Pancreas (tissue), 10 donors: ENCODE measurements around the gene FOXO6. TPM values are rescaled to one million over a fixed set of nuclear protein-coding genes. Genes with fewer than 3 reads are reported as not detected.

Source experiments
- ATAC-seq, 4 donors: fragments of 200-7000 bp; cut with Tn5 transposase; one replicate each; pipeline versions ENCODE4 v1.8.0 to v1.9.1; 2020; ENCODE audit warnings: mild to moderate bottlenecking in 4 of 4, moderate library complexity in 4 of 4
- DNase-seq, 6 donors: peaks; one replicate each; pipeline ENCODE4 v3.0.0-alpha.2; 2020
- FAIRE-seq: peaks from 2 replicates; lab custom pipeline; 2012; peaks lifted over from hg19 to GRCh38; lab: Jason Lieb, UNC
- H3K27ac ChIP-seq, 4 donors: fragments of 200-600 bp; sonication (generic); 1 replicate in 3 of 4; 2 replicates in 1 of 4; pipeline versions ENCODE4 v1.5.0 to v1.8.0; 2020
- H3K27me3 ChIP-seq, 4 donors: fragments of 200-600 bp; one replicate each; pipeline ENCODE4 v1.8.0; 2021
- H3K36me3 ChIP-seq, 3 donors: fragments of 200-600 bp; sonication (generic) in 1 of 3; one replicate each; pipeline versions ENCODE4 v1.5.0 to v1.8.0; 2020 to 2021
- H3K4me1 ChIP-seq, 3 donors: fragments of 200-600 bp; one replicate each; pipeline ENCODE4 v1.8.0; 2021
- H3K4me3 ChIP-seq, 4 donors: fragments of 200-600 bp; sonication (generic) in 2 of 4; one replicate each; pipeline versions ENCODE4 v1.5.0 to v1.8.0; 2020 to 2021
- H3K9me3 ChIP-seq, 4 donors: fragments of 200-600 bp; one replicate each; pipeline ENCODE4 v1.8.0; 2021
- WGBS, 2 donors: extraction: QIAGEN DNeasy Blood & Tissue Kit; methylation state at CpG; one replicate each; pipeline ENCODE4 v1.1.7; 2013; 5-methylcytosine and 5-hydroxymethylcytosine counted together
- intact Hi-C, 3 donors: fragments of 100-400 bp; cut with DNase I; formaldehyde crosslinking; loops; one replicate each; pipeline versions ENCODE4 v1.11.1 to v1.14.2; 2022
- polyA plus RNA-seq, 2 donors: library from polyadenylated mRNA; stranded (reverse); fragments of 200-250 nt; gene quantifications; one replicate each; pipeline ENCODE4 v1.2.3, GENCODE V29; 2013
- total RNA-seq, 6 donors: library from RNA; stranded (reverse); fragmentation: NEBNext Ultra II Directional in 4 of 6; extraction: Animal tissue kit (Norgen Biotek cat#: 25700) in 4 of 6; gene quantifications; one replicate each; pipeline versions ENCODE4 v1.2.1 to v1.2.4, GENCODE V29; 2021 to 2023
- TF ChIP-seq, protein P1 (sequence below), 4 donors: fragments of 200-600 bp; sonication (generic) in 3 of 4; IDR thresholded peaks; one replicate each; pipeline versions ENCODE4 v1.5.0 to v1.8.0; 2021; ENCODE audit warnings: antibody characterized with exemption in 4 of 4
- donor health status: healthy with polysubstance abuse.
- donor health status: DM: no; HTN: no; CAD: no; lungs with moderate emphysema.
- donor health status: DM: no; HTN: no; CAD: no.
- donor health status: control.
- donor health status: control.
- donor health status: Bipolar disorder and iron deficiency.
- donor health status: DM: yes; HTN: yes; CAD: no.
- donor health status: DM: no; HTN: no; CAD: no.
- donor health status: DM: no; HTN: no; CAD: no.
- donor health status: DM: yes; HTN: yes; CAD: no.

Gene FOXO6
- total and polyA plus RNA-seq, 8 donors: 0.79 to 2.0 (median 1.2) TPM

GRCh38 chr1:41413748-41414281 is 52.6 kb downstream of the FOXO6 start:
- TF ChIP-seq, protein P1, sequence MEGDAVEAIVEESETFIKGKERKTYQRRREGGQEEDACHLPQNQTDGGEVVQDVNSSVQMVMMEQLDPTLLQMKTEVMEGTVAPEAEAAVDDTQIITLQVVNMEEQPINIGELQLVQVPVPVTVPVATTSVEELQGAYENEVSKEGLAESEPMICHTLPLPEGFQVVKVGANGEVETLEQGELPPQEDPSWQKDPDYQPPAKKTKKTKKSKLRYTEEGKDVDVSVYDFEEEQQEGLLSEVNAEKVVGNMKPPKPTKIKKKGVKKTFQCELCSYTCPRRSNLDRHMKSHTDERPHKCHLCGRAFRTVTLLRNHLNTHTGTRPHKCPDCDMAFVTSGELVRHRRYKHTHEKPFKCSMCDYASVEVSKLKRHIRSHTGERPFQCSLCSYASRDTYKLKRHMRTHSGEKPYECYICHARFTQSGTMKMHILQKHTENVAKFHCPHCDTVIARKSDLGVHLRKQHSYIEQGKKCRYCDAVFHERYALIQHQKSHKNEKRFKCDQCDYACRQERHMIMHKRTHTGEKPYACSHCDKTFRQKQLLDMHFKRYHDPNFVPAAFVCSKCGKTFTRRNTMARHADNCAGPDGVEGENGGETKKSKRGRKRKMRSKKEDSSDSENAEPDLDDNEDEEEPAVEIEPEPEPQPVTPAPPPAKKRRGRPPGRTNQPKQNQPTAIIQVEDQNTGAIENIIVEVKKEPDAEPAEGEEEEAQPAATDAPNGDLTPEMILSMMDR (IDR thresholded peaks at IDR 0.05): no peak
- Histone ChIP-seq H3K9me3 (no peaks in the 10 kb centered on the region), H3K27me3 (no peaks in the 10 kb centered on the region), H3K4me1 (no peaks in the 10 kb centered on the region), H3K4me3 (no peak overlapping the region), H3K36me3 (no peaks in the 10 kb centered on the region), H3K27ac (no peak overlapping the region)
- DNase-seq (no peak), ATAC-seq (no peak), FAIRE-seq (no peak)
- WGBS, 2 donors: 80 to 83% methylated on average over 12 of the region's 12 CpGs
- intact Hi-C loops: loop anchor here in 1 of 3 donors (10.0 kb wide), 1 partner anchor 139 kb away; no protein-coding TSS in a partner anchor

DNA sequence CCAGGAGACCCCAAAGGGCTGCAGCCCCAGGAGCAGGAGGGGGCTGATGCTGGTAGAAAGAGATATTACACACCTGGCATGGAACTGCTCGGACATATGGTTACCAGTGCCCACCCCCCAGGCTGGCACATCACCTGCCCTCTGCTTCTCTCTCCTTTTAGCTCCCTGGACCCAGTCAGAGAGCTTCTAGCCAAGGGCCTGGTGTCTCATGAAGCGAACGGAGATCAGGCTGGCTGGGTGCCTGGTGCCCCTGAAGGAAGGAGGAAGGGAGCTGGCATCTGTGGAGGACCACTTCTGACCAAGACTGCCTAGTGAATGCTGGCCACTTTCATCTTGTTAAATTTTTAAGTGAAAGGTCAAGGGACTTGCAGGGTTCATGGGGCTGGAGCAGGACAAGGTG is 53.1 kb downstream of the FOXO6 start:
- DNase-seq (peak in 2 of 6 donors; percentile 9 to 34), ATAC-seq (no peak), FAIRE-seq (no peak)
- Histone ChIP-seq H3K27me3 (no peaks in the 10 kb centered on the region), H3K4me1 (no peaks in the 10 kb centered on the region), H3K27ac (no peak overlapping the region), H3K36me3 (no peaks in the 10 kb centered on the region), H3K4me3 (no peak overlapping the region), H3K9me3 (no peaks in the 10 kb centered on the region)
- WGBS, 2 donors: 90 to 92% methylated on average over 3 of the region's 3 CpGs
- TF ChIP-seq, protein P1 (IDR thresholded peaks at IDR 0.05): no peak
- intact Hi-C loops: loop anchor here in 1 of 3 donors (10.0 kb wide), 1 partner anchor 139 kb away; no protein-coding TSS in a partner anchor

DNA sequence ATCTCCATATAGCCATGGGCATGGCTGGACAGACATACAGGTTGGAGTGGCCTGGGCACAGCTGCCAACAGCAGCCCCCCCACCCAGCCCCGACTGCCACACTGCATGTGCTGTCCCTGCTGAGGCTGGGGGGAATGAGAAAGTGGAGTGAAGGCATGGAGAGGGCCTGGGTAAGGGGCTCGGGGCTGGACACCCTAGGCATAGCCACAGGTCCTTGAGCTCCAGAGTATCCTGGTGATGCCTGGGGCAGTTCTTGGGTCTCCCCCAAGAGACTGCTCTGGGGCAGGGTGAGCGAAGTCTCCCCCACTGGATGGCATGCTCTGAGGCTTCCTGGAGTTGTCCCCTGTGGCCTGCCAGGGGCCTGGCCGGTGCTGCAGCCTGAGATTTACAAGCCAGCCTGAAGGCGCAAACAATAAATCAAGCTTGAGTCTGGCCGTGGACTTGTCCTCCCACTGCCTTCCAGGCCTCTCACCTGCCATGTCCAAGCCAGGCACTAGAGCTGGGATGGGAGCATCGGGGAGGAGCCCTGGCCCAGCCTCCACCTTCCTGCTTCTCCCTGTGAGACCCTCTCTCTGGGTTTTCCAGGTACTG is 53.6 kb downstream of the FOXO6 start:
- H3K36me3 ChIP-seq: no peaks in the 10 kb centered on the region
- FAIRE-seq: no peak
- no peaks in the 10 kb centered on the region for H3K9me3 ChIP-seq
- peak in 2 of 6 donors; percentile 9 to 34 for DNase-seq
- intact Hi-C loops: loop anchor here (5.0 to 10.0 kb wide), 3 partner anchors 133 to 148 kb away; no protein-coding TSS in a partner anchor
- no peak for ATAC-seq
- H3K27me3 ChIP-seq: no peaks in the 10 kb centered on the region
- H3K4me1 ChIP-seq: no peaks in the 10 kb centered on the region
- H3K27ac ChIP-seq: no peak overlapping the region
- TF ChIP-seq, protein P1 (IDR thresholded peaks at IDR 0.05): no peak
- H3K4me3 ChIP-seq: no peak overlapping the region
- 80 to 81% methylated on average over 7 of the region's 7 CpGs for WGBS, 2 donors

DNA sequence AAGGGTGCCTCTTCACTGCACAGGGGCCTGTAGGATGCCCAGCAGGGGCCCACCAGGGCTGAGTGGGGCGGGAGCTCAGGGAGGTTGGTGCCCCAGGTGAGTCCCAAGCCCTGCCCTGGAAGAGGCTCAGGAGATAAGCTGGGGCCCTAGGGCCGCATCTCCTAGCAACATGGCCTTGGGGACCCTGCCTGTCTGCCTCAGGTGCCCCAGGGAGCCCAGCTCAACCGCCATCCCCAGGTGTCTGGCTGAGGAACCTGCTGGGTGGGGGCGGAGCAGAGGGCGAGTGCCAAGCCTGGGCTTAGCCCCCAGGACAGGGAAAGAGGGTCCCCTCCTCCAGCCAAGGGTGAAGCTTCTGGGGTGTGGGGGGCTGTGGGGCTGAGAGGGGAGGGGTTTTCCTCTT is 54.8 kb downstream of the FOXO6 start:
- no peaks in the 10 kb centered on the region for H3K4me1 ChIP-seq
- H3K27me3 ChIP-seq: no peaks in the 10 kb centered on the region
- intact Hi-C loops: loop anchor here (5.0 to 10.0 kb wide), 3 partner anchors 134 to 149 kb away; no protein-coding TSS in a partner anchor
- TF ChIP-seq, protein P1 (IDR thresholded peaks at IDR 0.05): no peak
- no peak overlapping the region for H3K27ac ChIP-seq
- no peak overlapping the region for H3K4me3 ChIP-seq
- H3K36me3 ChIP-seq: no peaks in the 10 kb centered on the region
- FAIRE-seq (no peak), DNase-seq (peak in 1 of 6 donors; percentile 39), ATAC-seq (no peak)
- WGBS, 2 donors: 82 to 86% methylated on average over 3 to 5 of the region's 5 CpGs
- no peaks in the 10 kb centered on the region for H3K9me3 ChIP-seq
